Omental fat pad (tissue), 4 donors: ENCODE measurements around the gene SNAI3. TPM values are rescaled to one million over a fixed set of nuclear protein-coding genes. Genes with fewer than 3 reads are reported as not detected.

Source experiments
- ATAC-seq: fragments of 150-250 bp; one replicate; pipeline ENCODE4 v1.9.1; 2016; ENCODE audit warnings: mild to moderate bottlenecking, moderate library complexity; ENCODE audit not compliant: low FRiP score
- DNase-seq: peaks from one replicate; pipeline ENCODE4 v3.0.0-alpha.2; 2019; ENCODE audit warnings: low spot score
- CTCF ChIP-seq, 3 donors: fragments of 450-650 bp; IDR thresholded peaks; one replicate each; pipeline ENCODE4 v1.5.1; 2016 to 2017; ENCODE audit warnings: antibody characterized with exemption in 3 of 3, mild to moderate bottlenecking in 3 of 3, moderate library complexity in 2 of 3
- total RNA-seq, 4 donors: library from RNA; depleted of rRNA; stranded (reverse); fragments of >200 nt; gene quantifications; one replicate each; pipeline ENCODE4 v1.1.0, GENCODE V29; 2016

SNAI3 gene
- total RNA-seq, 4 donors from 2014 or later = 0.37 to 2.3 (median 0.99) TPM

GRCh38 chr16:88640498-88641247 is 45.6 kb downstream of the SNAI3 start:
- DNase-seq (no peak), ATAC-seq (no peak)
- no peak for TF ChIP-seq CTCF (IDR thresholded peaks at IDR 0.05)

- DNase-seq (no peak), ATAC-seq (no peak)
- no peak for TF ChIP-seq CTCF (IDR thresholded peaks at IDR 0.05)
Measured at GRCh38 chr16:88640039-88640495, 46.2 kb downstream of the SNAI3 start.

GRCh38 chr16:88639231-88640038 is 46.9 kb downstream of the SNAI3 start:
- TF ChIP-seq CTCF (IDR thresholded peaks at IDR 0.05) = no peak
- no peak for DNase-seq
- no peak for ATAC-seq

- no peak for DNase-seq
- no peak for TF ChIP-seq CTCF (IDR thresholded peaks at IDR 0.05)
- no peak for ATAC-seq
Measured at GRCh38 chr16:88638323-88639230, 47.7 kb downstream of the SNAI3 start, which contains the start of gene IL17C. IL17C (plus strand) TSS chr16:88638572; CDS start chr16:88638642, 70 bp downstream.

GRCh38 chr16:88636488-88637265 is 49.6 kb downstream of the SNAI3 start:
- DNase-seq (no peak), ATAC-seq (no peak)
- no peak for TF ChIP-seq CTCF (IDR thresholded peaks at IDR 0.05)
